ENCODE results near the gene AGMAT. TPM values are rescaled to one million over a fixed set of nuclear protein-coding genes. Genes with fewer than 3 reads are reported as not detected.

Gene AGMAT
- total and polyA plus RNA-seq, 2 donors (not counting 1 experiment from before 2014, with no cell fraction given), result 3.5 to 3.7 TPM

DNA sequence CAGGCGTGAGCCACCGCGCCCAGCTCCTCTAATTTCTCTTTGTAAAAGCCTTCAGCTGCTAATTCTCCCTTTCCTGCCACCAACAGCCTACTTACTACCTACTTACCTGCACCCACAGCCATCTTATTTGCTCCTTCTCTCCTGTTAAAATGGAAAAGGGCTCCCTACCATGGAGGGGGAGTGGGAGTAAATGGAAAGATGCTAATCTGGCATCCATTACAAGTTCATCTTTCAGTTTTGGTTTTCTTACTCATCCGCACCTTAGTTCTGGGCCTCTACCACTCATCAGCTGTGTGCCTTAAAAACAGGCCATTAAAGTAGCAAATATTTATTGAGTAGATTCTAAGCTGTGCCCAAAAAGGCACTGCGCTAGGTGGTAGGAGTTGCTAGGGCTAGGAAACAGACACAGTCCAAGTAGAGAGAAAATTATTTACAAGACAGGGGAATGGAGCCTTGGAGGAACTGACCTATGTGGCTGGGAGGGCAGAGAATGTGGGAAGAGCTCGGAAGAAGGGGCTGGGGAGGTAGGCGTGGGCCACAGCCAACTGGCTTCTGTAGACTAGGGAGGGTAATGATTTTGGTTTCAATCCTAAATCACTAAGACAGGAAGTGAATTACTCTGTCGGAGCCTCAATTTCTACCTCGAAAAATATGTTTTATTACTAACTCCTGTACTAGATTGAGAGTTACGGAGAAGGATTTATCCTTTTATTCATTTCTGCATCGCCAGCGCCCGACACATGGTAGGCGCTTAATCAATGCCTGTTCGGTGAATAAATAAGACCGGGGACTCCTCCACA, 31.7 kb upstream of the AGMAT start:
- Mint-ChIP-seq H3K9me3 (ENCODE audit: insufficient read depth) (no peaks in the 10 kb centered on the region), H3K4me1 (peaks cover 32% of the 10 kb centered on the region), H3K27me3 (no peaks in the 10 kb centered on the region), H3K27ac (peak overlapping the region; percentile 83), H3K4me3 (peak overlapping the region; percentile 91)
- Histone ChIP-seq H3K36me3 (replicated peaks in 1 of 2; ENCODE audit: control extremely low read depth in 1 of 2, control insufficient read depth in 1 of 2, extremely low read depth in 1 of 2, insufficient read depth in 2 of 2, low read length in 1 of 2) (no peaks in the 10 kb centered on the region), H2AFZ (ENCODE audit: insufficient read depth, low read depth, low read length, poor library complexity, severe bottlenecking) (peak overlapping the region; percentile 94), H3K27ac (ENCODE audit: low read length in 2 of 2) (peak overlapping the region; percentile 58 to 88), H3K4me2 (replicated peaks; ENCODE audit: low read depth, low read length, poor library complexity, severe bottlenecking) (peak overlapping the region; percentile 85), H3K4me3 (ENCODE audit: control extremely low read depth in 1 of 5, extremely low read depth in 1 of 5, insufficient read depth in 1 of 5, low read depth in 2 of 5, low read length in 4 of 5) (peak overlapping the region; percentile 82 to 98 (median 90)), H3K79me2 (ENCODE audit: control insufficient read depth, insufficient read depth, low read length) (peaks cover 33% of the 10 kb centered on the region), H3K9ac (ENCODE audit: low read length) (peak overlapping the region; percentile 78), H3K4me1 (ENCODE audit: control insufficient read depth in 2 of 2, insufficient read depth in 2 of 2, low read length in 2 of 2) (peaks cover 26 to 32% of the 10 kb centered on the region in 2 donors), H3K27me3 (replicated peaks in 1 of 4; ENCODE audit: control extremely low read depth in 1 of 4, control insufficient read depth in 3 of 4, insufficient read depth in 4 of 4, low read length in 3 of 4) (no peaks in the 10 kb centered on the region), H3K9me3 (ENCODE audit: control extremely low read depth in 1 of 3, control insufficient read depth in 2 of 3, insufficient read depth in 1 of 3, low read length in 2 of 3) (no peaks in the 10 kb centered on the region), H4K20me1 (ENCODE audit: control insufficient read depth, insufficient read depth, low read length, poor library complexity, severe bottlenecking) (peaks cover 8% of the 10 kb centered on the region)
- POLR2A ChIA-PET, result interaction anchor here (0.5 to 1.9 kb wide), 3 partner anchors 13 to 25 kb away, joined by 3 to 16 read pairs (median 8); no protein-coding TSS in a partner anchor
- CTCF ChIA-PET, result interaction anchor here (1.0 to 1.2 kb wide), 4 partner anchors 13 to 65 kb away, joined by 3 to 8 read pairs (median 4); no protein-coding TSS in a partner anchor
- TF ChIP-seq CTCF (IDR thresholded peaks at IDR 0.05) (no peak), EZH2 (IDR thresholded peaks at IDR 0.05; ENCODE audit: borderline replicate concordance, insufficient read depth, low read depth, low read length, poor library complexity, severe bottlenecking) (no peak)
- peak; percentile 22 for DNase-seq
- WGBS (ENCODE audit: insufficient coverage), result 17% methylated on average over 9 of the region's 16 CpGs
- intact Hi-C loops (cut with micrococcal nuclease), result loop anchor here (1.0 to 2.0 kb wide), 5 partner anchors 13 to 218 kb away; partner anchors contain the start of genes DNAJC16 and PLEKHM2
- peak; percentile 2 for ATAC-seq (ENCODE audit: low read depth)

DNA sequence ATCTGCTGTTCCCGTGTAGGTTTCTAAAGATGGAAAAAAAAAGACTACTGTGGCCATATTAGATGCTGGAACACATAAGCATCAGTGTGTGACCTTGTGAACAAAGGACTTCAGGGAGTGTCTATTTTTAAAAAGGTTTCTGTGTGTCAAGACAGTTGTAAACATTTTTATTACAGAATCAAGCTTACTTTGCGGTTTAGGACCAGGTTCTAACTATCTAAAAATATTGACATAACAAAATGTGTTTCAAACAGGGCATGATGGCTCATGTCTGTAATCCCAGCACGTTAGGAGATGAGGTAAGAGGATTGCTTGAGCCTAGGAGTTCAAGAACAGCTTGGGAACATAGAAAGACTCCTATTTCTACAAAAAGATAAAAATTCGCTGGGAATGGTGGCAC, 25.3 kb upstream of the AGMAT start:
- POLR2A ChIA-PET, result interaction anchor here (0.5 kb wide), 1 partner anchor 10 kb away, joined by 3 read pairs; no protein-coding TSS in a partner anchor
- no peaks in the 10 kb centered on the region for H3K4me1 ChIP-seq (ENCODE audit: control insufficient read depth in 2 of 2, insufficient read depth in 2 of 2, low read length in 2 of 2)

More for the DNA sequence above, 25.3 kb upstream of the AGMAT start:
- no peaks in the 10 kb centered on the region for H4K20me1 ChIP-seq (ENCODE audit: control insufficient read depth, insufficient read depth, low read length, poor library complexity, severe bottlenecking)
- H2AFZ ChIP-seq (ENCODE audit: insufficient read depth, low read depth, low read length, poor library complexity, severe bottlenecking), result no peak overlapping the region
- no peak overlapping the region for H3K4me3 ChIP-seq (ENCODE audit: control extremely low read depth in 1 of 5, extremely low read depth in 1 of 5, insufficient read depth in 1 of 5, low read depth in 2 of 5, low read length in 4 of 5)
- no peaks in the 10 kb centered on the region for H3K36me3 ChIP-seq (replicated peaks in 1 of 2; ENCODE audit: control extremely low read depth in 1 of 2, control insufficient read depth in 1 of 2, extremely low read depth in 1 of 2, insufficient read depth in 2 of 2, low read length in 1 of 2)
- H3K9me3 ChIP-seq (ENCODE audit: control extremely low read depth in 1 of 3, control insufficient read depth in 2 of 3, insufficient read depth in 1 of 3, low read length in 2 of 3), result no peaks in the 10 kb centered on the region
- intact Hi-C loops (cut with micrococcal nuclease), result no loop called here
- H3K9me3 Mint-ChIP-seq (ENCODE audit: insufficient read depth), result no peaks in the 10 kb centered on the region
- whole genome bisulfite sequencing (ENCODE audit: insufficient coverage), result 40% methylated on average over 1 of the region's 4 CpGs
- no peak overlapping the region for H3K4me3 Mint-ChIP-seq
- H3K27ac ChIP-seq (ENCODE audit: low read length in 2 of 2), result no peak overlapping the region
- H3K27me3 ChIP-seq (replicated peaks in 1 of 4; ENCODE audit: control extremely low read depth in 1 of 4, control insufficient read depth in 3 of 4, insufficient read depth in 4 of 4, low read length in 3 of 4), result no peaks in the 10 kb centered on the region
- TF ChIP-seq CTCF (IDR thresholded peaks at IDR 0.05), result no peak
- TF ChIP-seq EZH2 (IDR thresholded peaks at IDR 0.05; ENCODE audit: borderline replicate concordance, insufficient read depth, low read depth, low read length, poor library complexity, severe bottlenecking), result no peak
- ATAC-seq (ENCODE audit: low read depth), result no peak
- no peak overlapping the region for H3K27ac Mint-ChIP-seq
- CTCF ChIA-PET, result no interaction called here
- no peaks in the 10 kb centered on the region for H3K27me3 Mint-ChIP-seq
- H3K9ac ChIP-seq (ENCODE audit: low read length), result no peak overlapping the region
- H3K4me2 ChIP-seq (replicated peaks; ENCODE audit: low read depth, low read length, poor library complexity, severe bottlenecking), result no peak overlapping the region
- no peaks in the 10 kb centered on the region for H3K4me1 Mint-ChIP-seq
- DNase-seq, result no peak
- no peaks in the 10 kb centered on the region for H3K79me2 ChIP-seq (ENCODE audit: control insufficient read depth, insufficient read depth, low read length)

Measured in B cell (primary cell).